Suprapubic skin (tissue), 4 donors: ENCODE results near the gene POPDC2. TPM values are rescaled to one million over a fixed set of nuclear protein-coding genes. Genes with fewer than 3 reads are reported as not detected.
"Not testable (repeated sequence)": the region's sequence is repeated elsewhere in the genome, so short reads cannot be mapped to it uniquely, and the experiment has no call there.

Experiments used
- DNase-seq, 2 donors: peaks; one replicate each; pipeline ENCODE4 v3.0.0-alpha.2; 2019; ENCODE audit warnings: low spot score in 2 of 2
- H3K27ac ChIP-seq: fragments of 200-600 bp; sonication (generic); one replicate; pipeline ENCODE4 v1.5.1; 2019
- H3K27me3 ChIP-seq: fragments of 200-600 bp; sonication (generic); one replicate; pipeline ENCODE4 v1.5.1; 2019
- H3K36me3 ChIP-seq: fragments of 200-600 bp; sonication (generic); one replicate; pipeline ENCODE4 v1.5.1; 2019
- H3K4me1 ChIP-seq: fragments of 200-600 bp; sonication (generic); one replicate; pipeline ENCODE4 v1.5.1; 2019
- H3K4me3 ChIP-seq: fragments of 200-600 bp; sonication (generic); one replicate; pipeline ENCODE4 v1.5.1; 2019; ENCODE audit warnings: mild to moderate bottlenecking
- H3K9me3 ChIP-seq: fragments of 200-600 bp; sonication (generic); one replicate; pipeline ENCODE4 v1.5.1; 2019
- CTCF ChIP-seq, 2 donors: fragments of 200-600 bp in 1 of 2; fragments of 450-650 bp in 1 of 2; sonication (generic) in 1 of 2; IDR thresholded peaks; one replicate each; pipeline ENCODE4 v1.5.1; 2016 to 2019; ENCODE audit warnings: antibody characterized with exemption in 2 of 2, mild to moderate bottlenecking in 1 of 2, moderate library complexity in 1 of 2
- EP300 ChIP-seq: sonication (generic); formaldehyde crosslinking; IDR thresholded peaks from one replicate; pipeline ENCODE4 v1.6.1; 2017; ENCODE audit warnings: antibody characterized with exemption
- POLR2A ChIP-seq, 2 donors: fragments of 450-650 bp; IDR thresholded peaks; one replicate each; pipeline ENCODE4 v1.6.1; 2017; ENCODE audit warnings: antibody characterized with exemption in 2 of 2, mild to moderate bottlenecking in 2 of 2, moderate library complexity in 2 of 2
- POLR2AphosphoS5 ChIP-seq, 3 donors: sonication (generic); formaldehyde crosslinking; IDR thresholded peaks; one replicate each; pipeline ENCODE4 v1.6.1; 2017; ENCODE audit warnings: antibody characterized with exemption in 3 of 3
- WGBS: methylation state at CpG from one replicate; pipeline ENCODE4 v1.1.5; 2018; 5-methylcytosine and 5-hydroxymethylcytosine counted together
- total RNA-seq, 4 donors: library from RNA; depleted of rRNA; stranded (reverse); fragments of >200 nt; gene quantifications; one replicate each; pipeline ENCODE4 v1.1.0, GENCODE V29; 2016

Gene POPDC2
- total RNA-seq, 4 donors from 2014 or later, result 0.68 to 4.5 (median 3.4) TPM

GRCh38 chr3:119596398-119596797 is 64.0 kb downstream of the POPDC2 start:
- 76% methylated on average over 6 of the region's 6 CpGs for WGBS
- Histone ChIP-seq H3K27ac (no peak overlapping the region), H3K4me1 (no peaks in the 10 kb centered on the region), H3K27me3 (no peaks in the 10 kb centered on the region), H3K36me3 (no peaks in the 10 kb centered on the region), H3K9me3 (no peaks in the 10 kb centered on the region), H3K4me3 (no peak overlapping the region)
- DNase-seq, result peak in 1 of 2 donors; percentile 24
- TF ChIP-seq POLR2AphosphoS5 (IDR thresholded peaks at IDR 0.05) (no peak), EP300 (no peak), POLR2A (IDR thresholded peaks at IDR 0.05) (no peak), CTCF (IDR thresholded peaks at IDR 0.05) (no peak)

- peak in 1 of 2 donors; percentile 37 for DNase-seq
- no peaks in the 10 kb centered on the region for H3K9me3 ChIP-seq
- H3K4me1 ChIP-seq, result no peaks in the 10 kb centered on the region
- no peaks in the 10 kb centered on the region for H3K27me3 ChIP-seq
- H3K27ac ChIP-seq, result no peak overlapping the region
- 78% methylated on average over 7 of the region's 7 CpGs for WGBS
- TF ChIP-seq EP300 (no peak), POLR2A (IDR thresholded peaks at IDR 0.05) (no peak), CTCF (IDR thresholded peaks at IDR 0.05) (no peak), POLR2AphosphoS5 (IDR thresholded peaks at IDR 0.05) (no peak)
- no peaks in the 10 kb centered on the region for H3K36me3 ChIP-seq
- H3K4me3 ChIP-seq, result peak overlapping the region; percentile 18
Observed at GRCh38 chr3:119595639-119596334, 64.6 kb downstream of the POPDC2 start.

GRCh38 chr3:119594929-119595328 is 65.5 kb downstream of the POPDC2 start:
- H3K27ac ChIP-seq, H3K4me1 ChIP-seq, H3K36me3 ChIP-seq, H3K9me3 ChIP-seq, H3K4me3 ChIP-seq, DNase-seq, H3K27me3 ChIP-seq: not testable (repeated sequence)
- WGBS, result 100% methylated on average over 1 of the region's 1 CpG

- Histone ChIP-seq H3K9me3 (no peaks in the 10 kb centered on the region), H3K4me1 (no peaks in the 10 kb centered on the region), H3K4me3 (no peak overlapping the region), H3K36me3 (no peaks in the 10 kb centered on the region), H3K27me3 (no peaks in the 10 kb centered on the region), H3K27ac (no peak overlapping the region)
- TF ChIP-seq CTCF (IDR thresholded peaks at IDR 0.05), result no peak
- TF ChIP-seq EP300, result no peak
- no peak for TF ChIP-seq POLR2A (IDR thresholded peaks at IDR 0.05)
- TF ChIP-seq POLR2AphosphoS5 (IDR thresholded peaks at IDR 0.05), result no peak
- DNase-seq, result no peak
- WGBS, result 79% methylated on average over 5 of the region's 5 CpGs
Observed at GRCh38 chr3:119594066-119594465, 66.3 kb downstream of the POPDC2 start.

- DNase-seq, result no peak
Observed at GRCh38 chr3:119592861-119593260, 67.5 kb downstream of the POPDC2 start.

More at GRCh38 chr3:119592861-119593260, 67.5 kb downstream of the POPDC2 start:
- Histone ChIP-seq H3K27me3 (no peaks in the 10 kb centered on the region), H3K4me1 (peaks cover 3% of the 10 kb centered on the region), H3K4me3 (no peak overlapping the region), H3K9me3 (no peaks in the 10 kb centered on the region), H3K36me3 (no peaks in the 10 kb centered on the region), H3K27ac (no peak overlapping the region)
- TF ChIP-seq POLR2AphosphoS5 (IDR thresholded peaks at IDR 0.05) (no peak), CTCF (IDR thresholded peaks at IDR 0.05) (no peak), EP300 (no peak), POLR2A (IDR thresholded peaks at IDR 0.05) (no peak)
- 18% methylated on average over 1 of the region's 1 CpG for WGBS

Other genes starting within 250 kb of the POPDC2 start
- gene TMEM39A, start 197.0 kb downstream of the POPDC2 start, total RNA-seq, result 10 to 100 TPM; 21.0 to 29.8 (median 27.5) TPM
- gene POGLUT1, start 191.6 kb downstream of the POPDC2 start, total RNA-seq, result 10 to 100 TPM; 17.7 to 25.6 (median 21.9) TPM
- 10 to 100 TPM; 41.6 to 55.7 (median 46.2) TPM for gene TIMMDC1, start 162.0 kb downstream of the POPDC2 start, total RNA-seq
- not detected for gene CD80, start 101.0 kb downstream of the POPDC2 start, total RNA-seq
- gene ADPRH, start 81.1 kb downstream of the POPDC2 start, total RNA-seq, result 1 to 10 TPM; 1.3 to 3.9 (median 2.3) TPM
- gene PLA1A, start 62.7 kb downstream of the POPDC2 start, total RNA-seq, result 1 to 10 TPM in 2 of 4 donors, under 1 TPM in 1, not detected in 1; 0.39 to 1.8 (median 1.4) TPM
- 10 to 100 TPM; 22.1 to 29.8 (median 26.0) TPM for gene COX17, start 16.8 kb upstream of the POPDC2 start, total RNA-seq
- 1 to 10 TPM in 3 of 4 donors, under 1 TPM in 1; 0.34 to 9.5 (median 1.9) TPM for gene CFAP91, start 42.4 kb upstream of the POPDC2 start, total RNA-seq
- gene NR1I2, start 121.5 kb upstream of the POPDC2 start, total RNA-seq, result not detected